ENCODE data around the gene EDEM2. TPM values are rescaled to one million over a fixed set of nuclear protein-coding genes. Genes with fewer than 3 reads are reported as not detected.

EDEM2 gene
- polyA plus RNA-seq, 1 donor from 2014 or later, result 13.3 TPM

GRCh38 chr20:35117196-35117595 lies 29.9 kb downstream of the EDEM2 start:
- no peaks in the 10 kb centered on the region for H3K9me2 ChIP-seq (ENCODE audit: insufficient read depth, low read length)
- H3F3A ChIP-seq (ENCODE audit: insufficient read depth, low read length, poor library complexity, severe bottlenecking), result no peaks in the 10 kb centered on the region
- H3K4me3 ChIP-seq (ENCODE audit: low read length), result no peak overlapping the region
- no peak overlapping the region for H3K9ac ChIP-seq (ENCODE audit: low read length)
- TF ChIP-seq CTCF (IDR thresholded peaks at IDR 0.05; ENCODE audit: poor library complexity, severe bottlenecking), result no peak
- TF ChIP-seq EZH2 (IDR thresholded peaks at IDR 0.05; ENCODE audit: borderline replicate concordance, insufficient read depth, low read length, poor library complexity, severe bottlenecking), result no peak
- TF ChIP-seq RAD21 (conservative IDR thresholded peaks at IDR 0.05), result no peak
- TF ChIP-seq POLR2AphosphoS5 (IDR thresholded peaks at IDR 0.05), result no peak
- no peak for TF ChIP-seq REST (IDR thresholded peaks at IDR 0.05; ENCODE audit: borderline replicate concordance)
- TF ChIP-seq TAF1 (IDR thresholded peaks at IDR 0.05; ENCODE audit: low read depth), result no peak
- TF ChIP-seq SMC3 (conservative IDR thresholded peaks at IDR 0.05; ENCODE audit: poor library complexity), result no peak
- no peak for TF ChIP-seq MXI1 (conservative IDR thresholded peaks at IDR 0.05; ENCODE audit: poor library complexity, severe bottlenecking)
- TF ChIP-seq EP300 (conservative IDR thresholded peaks at IDR 0.05; ENCODE audit: poor library complexity, severe bottlenecking), result no peak
- no peaks in the 10 kb centered on the region for H3K9me3 ChIP-seq (ENCODE audit: low read length)
- H3K4me2 ChIP-seq (ENCODE audit: low read length), result no peak overlapping the region
- no peak overlapping the region for H2AFZ ChIP-seq (ENCODE audit: low read depth, low read length)
- no peak overlapping the region for H3K27ac ChIP-seq (ENCODE audit: low read length)
- H4K20me1 ChIP-seq (ENCODE audit: insufficient read depth), result no peaks in the 10 kb centered on the region
- H3K36me3 ChIP-seq (ENCODE audit: insufficient read depth, low read length), result peaks cover 7% of the 10 kb centered on the region
- no peaks in the 10 kb centered on the region for H3K79me2 ChIP-seq (replicated peaks; ENCODE audit: insufficient read depth, low read length)
- H3K27me3 ChIP-seq (ENCODE audit: insufficient read depth, low read depth, low read length), result no peaks in the 10 kb centered on the region

- no peaks in the 10 kb centered on the region for H3F3A ChIP-seq (ENCODE audit: insufficient read depth, low read length, poor library complexity, severe bottlenecking)
- H3K36me3 ChIP-seq (ENCODE audit: insufficient read depth, low read length), result no peaks in the 10 kb centered on the region
- H3K9me2 ChIP-seq (ENCODE audit: insufficient read depth, low read length), result no peaks in the 10 kb centered on the region
- no peak overlapping the region for H3K4me2 ChIP-seq (ENCODE audit: low read length)
- no peak for TF ChIP-seq EP300 (conservative IDR thresholded peaks at IDR 0.05; ENCODE audit: poor library complexity, severe bottlenecking)
- no peak for TF ChIP-seq RAD21 (conservative IDR thresholded peaks at IDR 0.05)
- no peak for TF ChIP-seq CTCF (IDR thresholded peaks at IDR 0.05; ENCODE audit: poor library complexity, severe bottlenecking)
- TF ChIP-seq SMC3 (conservative IDR thresholded peaks at IDR 0.05; ENCODE audit: poor library complexity), result no peak
- no peak for TF ChIP-seq MXI1 (conservative IDR thresholded peaks at IDR 0.05; ENCODE audit: poor library complexity, severe bottlenecking)
- TF ChIP-seq POLR2AphosphoS5 (IDR thresholded peaks at IDR 0.05), result no peak
- no peak for TF ChIP-seq REST (IDR thresholded peaks at IDR 0.05; ENCODE audit: borderline replicate concordance)
- H3K79me2 ChIP-seq (replicated peaks; ENCODE audit: insufficient read depth, low read length), result no peaks in the 10 kb centered on the region
- H3K9me3 ChIP-seq (ENCODE audit: low read length), result no peaks in the 10 kb centered on the region
- no peak overlapping the region for H2AFZ ChIP-seq (ENCODE audit: low read depth, low read length)
- H3K27ac ChIP-seq (ENCODE audit: low read length), result no peak overlapping the region
- H3K27me3 ChIP-seq (ENCODE audit: insufficient read depth, low read depth, low read length), result no peaks in the 10 kb centered on the region
- no peaks in the 10 kb centered on the region for H4K20me1 ChIP-seq (ENCODE audit: insufficient read depth)
- no peak overlapping the region for H3K4me3 ChIP-seq (ENCODE audit: low read length)
- H3K9ac ChIP-seq (ENCODE audit: low read length), result no peak overlapping the region
Observed at GRCh38 chr20:35116258-35116657, 30.9 kb downstream of the EDEM2 start.

Data from neural cell (in vitro differentiated cells).